Liver (tissue), 9 donors: ENCODE data around the gene STK4. TPM values are rescaled to one million over a fixed set of nuclear protein-coding genes. Genes with fewer than 3 reads are reported as not detected.

Experiments used
- DNase-seq: peaks from one replicate; pipeline ENCODE4 v3.0.0-alpha.2; 2017; ENCODE audit warnings: low spot score
- H3K27ac ChIP-seq, 2 donors: one replicate each; pipeline ENCODE4 v1.7.0; 2013; ENCODE audit warnings: inconsistent platforms in 2 of 2, low read length in 2 of 2, control low read depth in 1 of 2, low read depth in 1 of 2, mild to moderate bottlenecking in 1 of 2
- H3K27me3 ChIP-seq, 4 donors: one replicate each; pipeline versions ENCODE4 v1.6.1 to v1.7.0; 2013; ENCODE audit warnings: low read length in 3 of 4, inconsistent platforms in 1 of 4, mild to moderate bottlenecking in 1 of 4, moderate library complexity in 1 of 4; ENCODE audit not compliant: control insufficient read depth in 4 of 4, insufficient read depth in 4 of 4
- H3K36me3 ChIP-seq, 4 donors: one replicate each; pipeline versions ENCODE4 v1.6.1 to v1.7.0; 2013; ENCODE audit warnings: low read length in 3 of 4, mild to moderate bottlenecking in 3 of 4, low read depth in 1 of 4, moderate library complexity in 1 of 4; ENCODE audit not compliant: control insufficient read depth in 4 of 4, insufficient read depth in 3 of 4
- H3K4me1 ChIP-seq, 4 donors: one replicate each; pipeline versions ENCODE4 v1.6.1 to v1.7.0; 2013; ENCODE audit warnings: low read length in 3 of 4, mild to moderate bottlenecking in 3 of 4, moderate library complexity in 1 of 4; ENCODE audit not compliant: control insufficient read depth in 4 of 4, insufficient read depth in 4 of 4
- H3K4me3 ChIP-seq, 3 donors: one replicate each; pipeline versions ENCODE4 v1.6.1 to v1.7.0; 2013; ENCODE audit warnings: low read length in 3 of 3, control low read depth in 1 of 3, low read depth in 1 of 3, mild to moderate bottlenecking in 1 of 3
- H3K9ac ChIP-seq, 2 donors: one replicate each; pipeline ENCODE4 v1.7.0; 2013; ENCODE audit warnings: low read length in 2 of 2, mild to moderate bottlenecking in 2 of 2, moderate library complexity in 2 of 2, control low read depth in 1 of 2, low read depth in 1 of 2
- H3K9me3 ChIP-seq, 4 donors: one replicate each; pipeline versions ENCODE4 v1.6.1 to v1.7.0; 2013; ENCODE audit warnings: low read length in 3 of 4; ENCODE audit not compliant: control insufficient read depth in 4 of 4
- ATF3 ChIP-seq: IDR thresholded peaks from 2 replicates; pipeline ENCODE4 v1.6.1; 2016; ENCODE audit warnings: antibody characterized with exemption
- CTCF ChIP-seq: fragments of 150-350 bp; IDR thresholded peaks from 2 replicates; pipeline ENCODE4 v1.5.1; 2017; ENCODE audit warnings: improper control_type of control experiment, low read depth, low read length; ENCODE audit not compliant: missing input control
- EGR1 ChIP-seq, 2 donors: IDR thresholded peaks; 2 replicates each; pipeline ENCODE4 v1.6.1; 2016 to 2018; ENCODE audit warnings: antibody characterized with exemption in 2 of 2, low read depth in 2 of 2
- FOXA1 ChIP-seq: IDR thresholded peaks from 2 replicates; pipeline ENCODE4 v1.6.1; 2016; ENCODE audit warnings: antibody characterized with exemption
- FOXA2 ChIP-seq: IDR thresholded peaks from 2 replicates; pipeline ENCODE4 v1.6.1; 2016; ENCODE audit warnings: antibody characterized with exemption
- GABPA ChIP-seq, 2 donors: IDR thresholded peaks in 1 of 2; conservative IDR thresholded peaks in 1 of 2; 2 replicates each; pipeline ENCODE4 v1.6.1; 2016; ENCODE audit warnings: antibody characterized with exemption in 2 of 2, mild to moderate bottlenecking in 1 of 2, moderate library complexity in 1 of 2
- HNF4A ChIP-seq, 2 donors: conservative IDR thresholded peaks; 2 replicates each; pipeline ENCODE4 v1.6.1; 2016; ENCODE audit warnings: antibody characterized with exemption in 2 of 2, mild to moderate bottlenecking in 2 of 2
- HNF4G ChIP-seq: IDR thresholded peaks from 2 replicates; pipeline ENCODE4 v1.6.1; 2016; ENCODE audit warnings: antibody characterized with exemption
- JUND ChIP-seq, 2 donors: IDR thresholded peaks; 2 replicates each; pipeline ENCODE4 v1.6.1; 2016; ENCODE audit warnings: antibody characterized with exemption in 2 of 2
- MAX ChIP-seq: IDR thresholded peaks from 2 replicates; pipeline ENCODE4 v1.6.1; 2016; ENCODE audit warnings: antibody characterized with exemption
- NR2F2 ChIP-seq: IDR thresholded peaks from 2 replicates; pipeline ENCODE4 v1.6.1; 2016; ENCODE audit warnings: antibody characterized with exemption
- RAD21 ChIP-seq, 2 donors: IDR thresholded peaks; 2 replicates each; pipeline ENCODE4 v1.6.1; 2016; ENCODE audit warnings: antibody characterized with exemption in 2 of 2, mild to moderate bottlenecking in 2 of 2
- REST ChIP-seq: IDR thresholded peaks from 2 replicates; pipeline ENCODE4 v1.6.1; 2016; ENCODE audit warnings: antibody characterized with exemption, mild to moderate bottlenecking
- RXRA ChIP-seq, 2 donors: IDR thresholded peaks; 2 replicates each; pipeline ENCODE4 v1.6.1; 2017 to 2018; ENCODE audit warnings: antibody characterized with exemption in 2 of 2, mild to moderate bottlenecking in 1 of 2
- SP1 ChIP-seq: IDR thresholded peaks from 2 replicates; pipeline ENCODE4 v1.6.1; 2018; ENCODE audit warnings: antibody characterized with exemption, mild to moderate bottlenecking
- TAF1 ChIP-seq: conservative IDR thresholded peaks from 2 replicates; pipeline ENCODE4 v1.6.1; 2016; ENCODE audit warnings: antibody characterized with exemption, mild to moderate bottlenecking
- YY1 ChIP-seq: IDR thresholded peaks from 2 replicates; pipeline ENCODE4 v1.6.1; 2016; ENCODE audit warnings: antibody characterized with exemption, mild to moderate bottlenecking
- ZBTB33 ChIP-seq: IDR thresholded peaks from 2 replicates; pipeline ENCODE4 v1.6.1; 2016; ENCODE audit warnings: antibody characterized with exemption
- WGBS: extraction: QIAGEN DNeasy Blood & Tissue Kit; methylation state at CpG from one replicate; pipeline ENCODE4 v1.1.7; 2013; 5-methylcytosine and 5-hydroxymethylcytosine counted together
- polyA plus RNA-seq, 2 donors: library from polyadenylated mRNA; stranded (reverse) in 1 of 2; unstranded in 1 of 2; fragments of 200-250 nt in 1 of 2; fragments of >200 nt in 1 of 2; fragmentation: Nextera tagmentation in 1 of 2; extraction: Ambion mirVana in 1 of 2; gene quantifications; one replicate each; pipeline versions ENCODE4 v1.2.1 to v1.2.3, GENCODE V29; 2013 to 2015
- total RNA-seq, 2 donors: library from RNA; depleted of rRNA; stranded (reverse); fragments of >200 nt; gene quantifications; one replicate each; pipeline ENCODE4 v1.2.3, GENCODE V29; 2014
- donor health status: healthy.
- donor health status: healthy.
- donor health status: healthy.
- donor health status: healthy.
- donor health status: healthy.

STK4 gene
- total and polyA plus RNA-seq, 4 donors: 3.7 to 20.8 (median 13.9) TPM

GRCh38 chr20:45059022-45059728 is 92.9 kb downstream of the STK4 start:
- H3K36me3 ChIP-seq: peaks cover 0 to 5% (median 0%) of the 10 kb centered on the region in 4 donors
- H3K27ac ChIP-seq: no peak overlapping the region
- H3K9ac ChIP-seq: no peak overlapping the region
- H3K4me3 ChIP-seq: no peak overlapping the region
- no peaks in the 10 kb centered on the region for H3K27me3 ChIP-seq
- WGBS: 92% methylated on average over 6 of the region's 6 CpGs
- no peak for TF ChIP-seq FOXA1
- TF ChIP-seq JUND (IDR thresholded peaks at IDR 0.05): no peak
- TF ChIP-seq GABPA (IDR thresholded peaks at IDR 0.05 in 1 of 2, conservative IDR thresholded peaks at IDR 0.05 in 1 of 2): no peak
- no peak for TF ChIP-seq RXRA (IDR thresholded peaks at IDR 0.05)
- no peaks in the 10 kb centered on the region for H3K9me3 ChIP-seq
- no peaks in the 10 kb centered on the region for H3K4me1 ChIP-seq
- DNase-seq: no peak

- H3K9ac ChIP-seq: no peak overlapping the region
Measured at GRCh38 chr20:45060294-45060693, 94.0 kb downstream of the STK4 start.

GRCh38 chr20:45061244-45061643 is 94.9 kb downstream of the STK4 start:
- Histone ChIP-seq H3K36me3 (peaks cover 0 to 5% (median 0%) of the 10 kb centered on the region in 4 donors), H3K9me3 (no peaks in the 10 kb centered on the region), H3K4me3 (no peak overlapping the region), H3K4me1 (no peaks in the 10 kb centered on the region), H3K9ac (no peak overlapping the region), H3K27me3 (no peaks in the 10 kb centered on the region), H3K27ac (no peak overlapping the region)
- DNase-seq: no peak
- no peak for TF ChIP-seq HNF4G
- TF ChIP-seq FOXA1: no peak
- TF ChIP-seq ZBTB33: no peak
- TF ChIP-seq RAD21 (IDR thresholded peaks at IDR 0.05): no peak
- no peak for TF ChIP-seq EGR1 (IDR thresholded peaks at IDR 0.05; ENCODE audit: low read depth in 2 of 2)
- no peak for TF ChIP-seq SP1
- TF ChIP-seq HNF4A (conservative IDR thresholded peaks at IDR 0.05): no peak
- no peak for TF ChIP-seq RXRA (IDR thresholded peaks at IDR 0.05)
- TF ChIP-seq MAX: no peak
- no peak for TF ChIP-seq NR2F2
- no peak for TF ChIP-seq ATF3
- TF ChIP-seq FOXA2: no peak
- no peak for TF ChIP-seq YY1
- no peak for TF ChIP-seq REST
- TF ChIP-seq CTCF: no peak
- TF ChIP-seq JUND (IDR thresholded peaks at IDR 0.05): no peak
- TF ChIP-seq TAF1: no peak
- no peak for TF ChIP-seq GABPA (IDR thresholded peaks at IDR 0.05 in 1 of 2, conservative IDR thresholded peaks at IDR 0.05 in 1 of 2)
- WGBS: 91% methylated on average over 4 of the region's 4 CpGs

More at GRCh38 chr20:45060294-45060693, 94.0 kb downstream of the STK4 start:
- Histone ChIP-seq H3K36me3 (peaks cover 0 to 5% (median 0%) of the 10 kb centered on the region in 4 donors), H3K9me3 (no peaks in the 10 kb centered on the region), H3K27me3 (no peaks in the 10 kb centered on the region), H3K27ac (no peak overlapping the region), H3K4me3 (no peak overlapping the region), H3K4me1 (no peaks in the 10 kb centered on the region)
- 94% methylated on average over 4 of the region's 4 CpGs for WGBS
- no peak for DNase-seq
- TF ChIP-seq HNF4G: no peak
- no peak for TF ChIP-seq FOXA1
- TF ChIP-seq RAD21 (IDR thresholded peaks at IDR 0.05): no peak
- no peak for TF ChIP-seq YY1
- TF ChIP-seq GABPA (IDR thresholded peaks at IDR 0.05 in 1 of 2, conservative IDR thresholded peaks at IDR 0.05 in 1 of 2): no peak
- no peak for TF ChIP-seq NR2F2
- no peak for TF ChIP-seq SP1
- no peak for TF ChIP-seq JUND (IDR thresholded peaks at IDR 0.05)
